Activated CD4-positive, CD25-positive, alpha-beta regulatory T cell treated with anti-CD3 and anti-CD28 coated beads, Interleukin-2, amount 50 U/mL, for 16 hours (primary cell): ENCODE data around the gene BLOC1S5.
"Not testable (repeated sequence)": the region's sequence is repeated elsewhere in the genome, so short reads cannot be mapped to it uniquely, and the experiment has no call there.

Source experiments
- DNase-seq: peaks from one replicate; pipeline ENCODE4 v3.0.0-alpha.2; 2020; ENCODE audit warnings: low read depth, low spot score

The BLOC1S5 gene

DNA sequence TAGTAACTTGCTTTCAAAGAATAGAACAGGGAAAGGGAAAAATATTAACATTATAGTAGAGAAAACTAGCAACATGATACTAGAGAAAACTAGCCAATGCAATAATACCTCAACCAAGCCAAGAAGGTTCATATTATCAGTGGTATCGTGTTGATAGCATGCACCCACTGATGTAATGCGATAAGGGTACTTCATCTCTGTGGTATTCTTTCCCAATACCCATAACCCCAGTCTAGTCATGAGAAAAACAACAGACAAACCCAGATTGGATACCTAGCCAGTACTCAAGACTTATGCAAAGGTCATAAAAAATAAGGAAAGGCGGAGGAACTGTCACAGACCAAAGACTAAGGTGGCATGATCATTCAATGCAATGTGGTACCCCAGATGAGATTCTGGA is 21.0 kb downstream of the BLOC1S5 start:
- DNase-seq: no peak

GRCh38 chr6:8041913-8042583 is 22.1 kb downstream of the BLOC1S5 start:
- no peak for DNase-seq

- not testable (repeated sequence) for DNase-seq
Measured at GRCh38 chr6:8034107-8034506, 30.1 kb downstream of the BLOC1S5 start.

DNA sequence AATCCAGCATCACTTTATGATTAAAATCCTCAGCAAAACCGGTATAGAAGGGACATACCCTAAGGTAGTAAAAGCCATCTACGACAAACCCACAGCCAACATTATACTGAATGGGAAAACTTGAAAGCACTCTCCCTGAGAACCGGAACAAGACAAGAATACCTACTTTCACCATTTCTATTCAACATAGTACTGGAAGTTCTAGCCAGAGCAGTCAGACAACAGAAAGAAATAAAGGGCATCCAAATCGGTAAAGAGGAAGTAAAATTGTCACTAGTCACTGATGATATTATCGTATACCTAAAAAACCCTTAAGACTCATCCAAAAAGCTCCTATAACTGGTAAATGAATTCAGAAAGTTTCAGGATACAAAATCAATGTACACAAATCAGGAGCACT is 33.3 kb downstream of the BLOC1S5 start:
- DNase-seq: no peak

DNA sequence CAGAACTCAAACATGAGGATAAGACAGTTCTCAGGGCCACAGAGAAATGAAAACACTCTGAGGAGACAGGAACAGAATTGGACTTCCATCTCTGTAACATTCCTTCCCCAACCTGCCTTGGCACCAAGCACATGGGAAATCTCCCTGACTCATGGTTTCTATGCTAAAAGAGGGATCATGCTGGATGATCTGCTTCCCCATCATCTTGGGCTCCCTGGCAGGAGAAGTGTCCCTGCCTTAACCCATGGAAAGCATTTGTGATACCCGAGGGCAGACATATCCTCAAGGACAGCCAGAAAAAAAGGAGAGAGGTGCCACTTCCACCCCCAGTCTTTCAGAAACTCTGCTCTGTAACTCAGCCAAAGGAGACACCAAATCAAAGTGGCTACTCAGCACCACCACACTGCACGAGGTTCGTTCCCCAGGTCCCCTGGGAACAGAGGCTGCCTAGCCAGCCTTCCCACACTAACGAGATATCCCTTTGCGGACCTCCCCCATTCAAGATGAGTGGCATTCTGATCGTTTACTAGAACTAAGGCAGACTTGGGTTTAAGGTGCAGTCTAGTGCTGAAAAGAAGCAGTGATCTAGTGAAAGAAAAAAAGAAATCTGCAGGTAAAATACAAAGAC is 34.8 kb downstream of the BLOC1S5 start:
- no peak for DNase-seq

DNA sequence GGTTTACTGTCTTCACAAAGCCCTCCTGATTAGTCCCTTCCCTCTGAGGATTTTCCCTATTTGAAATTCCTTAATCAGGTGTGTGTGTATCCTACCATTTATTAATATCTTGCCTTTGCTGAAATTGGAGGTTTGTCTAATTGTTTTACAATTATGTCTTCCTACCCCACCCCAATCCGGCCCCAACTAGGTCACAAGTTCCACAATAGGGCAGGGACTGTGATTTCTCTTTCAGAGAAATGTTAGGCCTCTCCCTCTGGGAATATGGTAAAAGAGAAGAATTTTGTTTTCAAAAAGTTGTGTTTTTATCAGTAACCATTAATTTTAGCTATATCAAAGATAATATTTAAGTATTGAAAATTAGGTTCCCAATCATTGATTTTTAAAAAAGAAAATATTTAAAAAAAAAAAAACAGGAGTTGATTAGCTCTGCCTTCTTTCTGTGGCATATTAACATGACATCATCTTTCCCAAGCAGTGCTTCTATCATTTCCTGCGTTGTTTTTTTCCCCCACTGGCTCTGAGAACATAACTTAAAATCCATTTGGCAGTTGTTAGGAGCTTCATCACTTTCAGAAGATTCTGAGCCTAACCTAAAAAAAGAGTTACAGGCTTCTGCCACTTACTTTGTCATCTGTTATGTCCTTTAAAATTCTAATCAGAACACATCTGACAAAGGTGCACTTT is 36.1 kb downstream of the BLOC1S5 start:
- no peak for DNase-seq

- no peak for DNase-seq
Measured at GRCh38 chr6:8026800-8027199, 37.4 kb downstream of the BLOC1S5 start.

DNA sequence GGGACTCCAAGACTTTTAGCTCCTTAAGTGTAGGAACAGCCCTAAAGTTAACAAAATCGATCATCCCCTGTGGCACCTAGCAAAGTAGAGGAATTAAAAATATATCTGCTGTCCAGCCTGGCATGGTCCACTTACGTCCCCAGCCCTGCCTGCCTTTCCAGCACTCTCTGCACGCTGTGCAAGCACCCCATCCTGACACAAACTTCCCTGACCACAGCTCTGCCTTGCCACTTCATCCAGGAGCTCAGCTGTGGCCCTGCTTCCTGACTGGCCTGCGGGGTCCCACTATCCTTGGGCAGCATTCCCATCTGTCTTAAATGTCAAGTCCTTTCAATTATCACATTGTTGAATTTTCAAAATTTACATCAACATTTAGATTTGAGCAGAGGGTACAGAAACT is 39.0 kb downstream of the BLOC1S5 start:
- no peak for DNase-seq

- no peak for DNase-seq
Measured at GRCh38 chr6:8023638-8024037, 40.6 kb downstream of the BLOC1S5 start.

DNA sequence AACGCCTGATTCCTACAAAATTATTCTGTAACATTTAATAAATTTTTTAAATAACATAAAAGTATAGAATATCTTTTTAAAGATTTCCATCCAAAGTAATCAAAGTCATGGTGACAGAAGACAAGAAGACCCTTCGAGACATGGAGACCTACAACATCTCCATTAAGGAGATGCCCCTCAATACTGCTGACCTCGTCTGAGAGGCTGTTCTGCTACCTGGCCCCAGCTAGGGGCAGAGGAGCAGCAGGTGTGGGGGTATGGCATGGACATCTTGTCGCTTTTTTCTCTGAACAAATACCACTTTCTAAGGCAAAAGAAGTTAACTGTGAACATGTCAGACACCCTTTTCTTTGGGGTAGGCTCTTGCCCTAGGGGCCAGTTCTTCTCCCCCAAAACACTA is 44.1 kb downstream of the BLOC1S5 start:
- no peak for DNase-seq

- no peak for DNase-seq
Measured at GRCh38 chr6:8017705-8018104, 46.5 kb downstream of the BLOC1S5 start.

GRCh38 chr6:8017276-8017701 is 46.9 kb downstream of the BLOC1S5 start:
- DNase-seq: no peak

DNA sequence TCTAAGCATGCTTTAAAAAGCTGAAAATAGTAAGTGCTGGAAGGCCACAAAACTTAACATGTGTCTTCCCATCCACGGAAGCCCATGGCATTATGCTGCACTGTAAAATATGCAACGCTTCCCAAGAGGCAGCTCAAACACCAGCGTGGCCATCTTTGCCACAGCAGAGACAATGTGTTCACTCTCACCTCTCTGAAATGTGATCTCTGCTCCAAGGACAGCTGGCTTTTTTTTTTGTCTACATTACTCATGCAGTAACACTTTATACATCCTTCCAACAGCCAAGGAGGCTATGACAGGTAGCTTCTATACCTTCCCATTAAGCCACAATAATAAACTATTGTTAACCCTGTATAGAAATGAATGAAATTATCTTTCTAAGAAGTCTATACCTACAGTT is 49.2 kb downstream of the BLOC1S5 start:
- no peak for DNase-seq

- no peak for DNase-seq
Measured at GRCh38 chr6:8013763-8014162, 50.4 kb downstream of the BLOC1S5 start.

DNA sequence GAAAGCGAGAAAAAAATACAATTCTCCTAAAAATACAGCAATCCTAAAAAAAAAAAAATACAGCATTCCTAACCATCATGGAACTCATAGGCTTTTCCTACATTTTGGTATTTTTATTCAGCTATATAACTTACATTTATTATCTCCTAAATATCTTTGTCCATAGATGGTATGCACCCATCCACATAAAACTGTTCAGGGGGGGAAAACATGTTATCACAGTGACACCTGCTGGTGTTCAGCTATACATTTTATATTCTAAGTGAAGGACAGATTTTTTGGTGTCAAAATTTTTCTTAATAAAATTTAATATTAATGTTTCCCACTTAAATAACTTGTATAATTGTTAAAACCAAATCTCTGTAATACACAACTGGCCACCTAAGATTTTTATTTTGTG is 58.0 kb downstream of the BLOC1S5 start:
- DNase-seq: no peak

GRCh38 chr6:8005136-8005535 is 59.1 kb downstream of the BLOC1S5 start:
- DNase-seq: no peak

DNA sequence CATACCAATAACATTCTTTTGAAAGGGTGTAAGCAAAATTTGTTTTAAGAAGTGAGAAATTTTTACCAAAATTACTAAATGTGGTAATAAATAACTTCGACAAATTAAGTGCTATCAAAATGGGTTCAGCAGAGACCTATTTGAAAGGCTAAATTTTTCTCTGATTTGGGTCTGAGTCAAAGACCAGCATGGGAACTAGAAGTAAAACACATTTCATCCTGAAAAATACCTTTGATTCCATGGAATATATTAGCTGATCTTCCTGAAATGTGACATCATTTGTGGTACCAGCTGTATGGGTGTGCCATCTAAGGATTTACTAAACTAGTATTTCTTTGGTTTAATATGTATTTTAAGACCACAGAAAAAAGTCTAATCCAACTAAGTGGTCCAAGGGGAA is 63.6 kb downstream of the BLOC1S5 start:
- DNase-seq: no peak

DNA sequence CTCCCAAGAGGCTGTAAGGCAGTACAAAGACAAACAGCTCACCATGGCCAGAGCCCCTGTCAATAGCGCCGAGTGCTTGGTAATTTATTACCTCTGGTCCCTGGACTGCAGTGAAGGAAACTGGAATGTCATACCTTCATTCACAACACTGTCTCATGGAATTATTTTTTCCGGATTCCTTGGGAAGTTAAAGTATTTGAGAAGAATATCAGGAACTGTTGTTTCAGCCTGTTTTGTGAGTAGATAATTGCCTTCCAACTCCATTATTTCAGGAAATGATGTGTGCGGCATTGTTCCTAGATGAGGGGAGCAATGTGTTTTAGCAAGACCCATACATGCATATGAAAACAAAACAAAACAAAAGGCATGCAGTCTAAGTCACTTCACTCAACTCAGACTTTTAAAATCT is 64.0 kb downstream of the BLOC1S5 start:
- no peak for DNase-seq

DNA sequence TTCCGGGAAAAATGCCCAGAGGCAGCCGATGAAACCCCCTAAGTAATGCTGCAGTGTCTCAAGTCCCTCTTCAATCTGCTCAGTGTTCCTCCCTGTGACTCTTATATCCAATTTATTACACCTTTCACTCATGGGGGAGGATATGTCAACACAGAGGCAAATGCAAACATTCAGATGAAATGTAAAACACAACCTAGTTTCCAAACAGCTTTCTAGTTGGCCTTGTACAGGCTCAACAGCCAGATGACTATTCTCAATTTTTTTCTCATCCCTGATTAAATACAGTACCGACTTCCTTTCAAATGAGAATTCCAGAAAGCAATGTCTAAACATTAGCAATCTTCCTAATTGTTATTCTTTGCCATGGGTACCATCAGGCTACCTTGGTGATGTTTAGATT is 65.0 kb downstream of the BLOC1S5 start:
- no peak for DNase-seq

GRCh38 chr6:7998103-7998725 is 66.0 kb downstream of the BLOC1S5 start:
- no peak for DNase-seq

GRCh38 chr6:7997286-7997685 is 66.9 kb downstream of the BLOC1S5 start:
- DNase-seq: no peak

DNA sequence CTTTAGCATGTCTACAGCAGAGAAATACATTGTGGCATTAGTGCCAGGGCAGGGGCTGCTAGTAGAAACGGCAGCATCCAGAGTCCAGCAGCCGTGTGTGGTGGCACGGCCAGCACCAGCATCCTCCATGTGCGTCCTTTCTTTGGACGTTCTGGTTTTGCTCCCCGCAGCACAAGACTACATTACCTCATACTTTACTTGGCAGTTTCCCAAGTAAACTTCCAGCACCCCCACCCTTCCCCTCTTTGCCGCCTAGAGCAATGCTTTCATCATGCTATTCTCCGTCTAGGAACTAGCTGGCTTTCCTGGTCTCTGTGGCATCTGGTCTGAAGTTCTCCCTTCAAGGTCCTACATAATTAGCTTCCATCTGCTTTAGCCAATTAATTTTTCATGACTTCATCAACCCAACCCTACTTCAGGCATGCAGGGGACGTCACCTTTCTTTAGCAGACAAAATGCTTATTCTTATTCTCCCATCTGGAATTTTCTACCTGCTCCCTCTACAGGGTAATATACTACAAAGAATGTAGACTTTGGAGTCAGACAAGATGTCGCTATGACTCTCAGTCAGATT is 67.6 kb downstream of the BLOC1S5 start:
- no peak for DNase-seq
